Adrenal gland (tissue), 5 donors: ENCODE measurements around the gene JAKMIP2.

Experiments used
- CTCF ChIP-seq, 6 experiments: fragments of 450-650 bp in 4 of 6; fragments of 200-600 bp in 2 of 6; sonication (generic) in 1 of 6; IDR thresholded peaks; 1 replicate in 5 of 6; 2 replicates in 1 of 6; pipeline versions ENCODE4 v1.5.1 to v1.8.0; 2016 to 2021; ENCODE audit warnings: antibody characterized with exemption in 6 of 6, mild to moderate bottlenecking in 2 of 6, moderate library complexity in 1 of 6
- POLR2A ChIP-seq, 2 donors: fragments of 450-650 bp; IDR thresholded peaks; one replicate each; pipeline ENCODE4 v1.6.1; 2017; ENCODE audit warnings: antibody characterized with exemption in 2 of 2, mild to moderate bottlenecking in 2 of 2, moderate library complexity in 1 of 2
- donor health status: DM: no; HTN: no; CAD: no.

- TF ChIP-seq CTCF (IDR thresholded peaks at IDR 0.05) = no peak
- no peak for TF ChIP-seq POLR2A (IDR thresholded peaks at IDR 0.05)
Observed at GRCh38 chr5:147626464-147626863, 156.1 kb downstream of the JAKMIP2 start.
